ENCODE results near the gene CLCN6. TPM values are rescaled to one million over a fixed set of nuclear protein-coding genes. Genes with fewer than 3 reads are reported as not detected.

The CLCN6 gene
- total RNA-seq, 1 experiment from 2014 or later = 48.1 TPM

DNA sequence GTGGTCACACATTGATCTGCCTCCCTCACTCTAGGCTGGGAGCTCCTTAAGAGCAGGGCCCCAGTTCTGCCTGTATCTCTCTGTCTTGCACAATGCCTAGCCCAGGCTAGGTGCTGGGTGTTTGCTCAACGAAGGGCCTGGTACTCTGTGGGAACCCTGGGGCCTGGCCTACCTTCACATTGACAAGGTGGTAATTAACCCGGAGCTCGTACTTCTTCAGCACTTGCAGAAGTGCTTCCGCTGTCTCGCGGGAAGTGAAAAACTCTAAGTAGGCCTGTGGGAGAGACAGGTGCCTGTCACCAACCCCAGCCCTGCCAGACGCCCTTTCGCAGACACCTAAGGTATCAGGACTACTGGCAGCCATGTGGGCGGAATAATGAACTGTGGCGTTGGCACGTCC is 13.9 kb upstream of the CLCN6 start:
- peaks cover 25% of the 10 kb centered on the region for H3K36me3 ChIP-seq (ENCODE audit: insufficient read depth, low read length, poor library complexity, severe bottlenecking)
- TF ChIP-seq, protein P1, sequence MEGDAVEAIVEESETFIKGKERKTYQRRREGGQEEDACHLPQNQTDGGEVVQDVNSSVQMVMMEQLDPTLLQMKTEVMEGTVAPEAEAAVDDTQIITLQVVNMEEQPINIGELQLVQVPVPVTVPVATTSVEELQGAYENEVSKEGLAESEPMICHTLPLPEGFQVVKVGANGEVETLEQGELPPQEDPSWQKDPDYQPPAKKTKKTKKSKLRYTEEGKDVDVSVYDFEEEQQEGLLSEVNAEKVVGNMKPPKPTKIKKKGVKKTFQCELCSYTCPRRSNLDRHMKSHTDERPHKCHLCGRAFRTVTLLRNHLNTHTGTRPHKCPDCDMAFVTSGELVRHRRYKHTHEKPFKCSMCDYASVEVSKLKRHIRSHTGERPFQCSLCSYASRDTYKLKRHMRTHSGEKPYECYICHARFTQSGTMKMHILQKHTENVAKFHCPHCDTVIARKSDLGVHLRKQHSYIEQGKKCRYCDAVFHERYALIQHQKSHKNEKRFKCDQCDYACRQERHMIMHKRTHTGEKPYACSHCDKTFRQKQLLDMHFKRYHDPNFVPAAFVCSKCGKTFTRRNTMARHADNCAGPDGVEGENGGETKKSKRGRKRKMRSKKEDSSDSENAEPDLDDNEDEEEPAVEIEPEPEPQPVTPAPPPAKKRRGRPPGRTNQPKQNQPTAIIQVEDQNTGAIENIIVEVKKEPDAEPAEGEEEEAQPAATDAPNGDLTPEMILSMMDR (conservative IDR thresholded peaks at IDR 0.05; ENCODE audit: low read depth, low read length) = no peak
- no peak for TF ChIP-seq EZH2 (IDR thresholded peaks at IDR 0.05; ENCODE audit: borderline replicate concordance, low read depth, low read length, poor library complexity, severe bottlenecking)
- H3K4me3 ChIP-seq (ENCODE audit: low read depth, low read length, poor library complexity, severe bottlenecking) = no peak overlapping the region
- CTCF ChIA-PET = no interaction called here
- H3K27ac ChIP-seq (ENCODE audit: low read depth, low read length, poor library complexity, severe bottlenecking) = no peak overlapping the region
- no peak for DNase-seq (ENCODE audit: low spot score)
- no TSS peak for BruUV-seq (replicated peaks)
- H3K9me3 ChIP-seq (ENCODE audit: low read depth, low read length, poor library complexity, severe bottlenecking) = no peaks in the 10 kb centered on the region
- H3K27me3 ChIP-seq (replicated peaks; ENCODE audit: insufficient read depth, low read depth, low read length, poor library complexity) = no peaks in the 10 kb centered on the region
- no peaks in the 10 kb centered on the region for H3K4me1 ChIP-seq (ENCODE audit: insufficient read depth, low read length, poor library complexity, severe bottlenecking)
- POLR2A ChIA-PET (ENCODE audit: low non-redundant PET) = no interaction called here
- intact Hi-C loops (cut with micrococcal nuclease; ENCODE audit: unreplicated experiment) = no loop called here

DNA sequence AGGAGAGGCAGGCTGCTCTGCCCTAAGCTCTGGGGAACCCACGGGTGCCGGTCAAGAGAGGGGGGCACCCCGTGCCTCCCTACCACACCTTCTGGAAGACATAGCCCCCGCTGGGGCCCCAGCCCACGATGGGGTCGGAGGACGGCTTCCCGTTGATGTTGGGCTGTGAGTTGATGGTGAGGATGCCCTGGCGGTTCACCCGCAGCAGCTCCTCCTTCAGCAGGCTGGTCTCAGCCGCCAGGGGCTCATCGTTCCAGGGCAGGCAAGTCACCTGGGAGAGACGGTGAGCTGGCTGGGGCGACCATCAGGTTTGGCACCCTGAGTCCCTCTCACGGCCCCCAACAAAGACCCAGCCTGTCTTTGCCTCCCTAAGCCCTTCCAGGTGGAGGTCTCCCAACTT is 12.2 kb upstream of the CLCN6 start:
- Histone ChIP-seq H3K4me1 (ENCODE audit: insufficient read depth, low read length, poor library complexity, severe bottlenecking) (no peaks in the 10 kb centered on the region), H3K4me3 (ENCODE audit: low read depth, low read length, poor library complexity, severe bottlenecking) (no peak overlapping the region), H3K9me3 (ENCODE audit: low read depth, low read length, poor library complexity, severe bottlenecking) (no peaks in the 10 kb centered on the region), H3K27me3 (replicated peaks; ENCODE audit: insufficient read depth, low read depth, low read length, poor library complexity) (no peaks in the 10 kb centered on the region), H3K36me3 (ENCODE audit: insufficient read depth, low read length, poor library complexity, severe bottlenecking) (peaks cover 25% of the 10 kb centered on the region), H3K27ac (ENCODE audit: low read depth, low read length, poor library complexity, severe bottlenecking) (no peak overlapping the region)
- ChIA-PET POLR2A (ENCODE audit: low non-redundant PET) (no interaction called here), CTCF (no interaction called here)
- TF ChIP-seq, protein P1 (conservative IDR thresholded peaks at IDR 0.05; ENCODE audit: low read depth, low read length) = no peak
- DNase-seq (ENCODE audit: low spot score) = no peak
- BruUV-seq (replicated peaks) = no TSS peak
- intact Hi-C loops (cut with micrococcal nuclease; ENCODE audit: unreplicated experiment) = no loop called here

DNA sequence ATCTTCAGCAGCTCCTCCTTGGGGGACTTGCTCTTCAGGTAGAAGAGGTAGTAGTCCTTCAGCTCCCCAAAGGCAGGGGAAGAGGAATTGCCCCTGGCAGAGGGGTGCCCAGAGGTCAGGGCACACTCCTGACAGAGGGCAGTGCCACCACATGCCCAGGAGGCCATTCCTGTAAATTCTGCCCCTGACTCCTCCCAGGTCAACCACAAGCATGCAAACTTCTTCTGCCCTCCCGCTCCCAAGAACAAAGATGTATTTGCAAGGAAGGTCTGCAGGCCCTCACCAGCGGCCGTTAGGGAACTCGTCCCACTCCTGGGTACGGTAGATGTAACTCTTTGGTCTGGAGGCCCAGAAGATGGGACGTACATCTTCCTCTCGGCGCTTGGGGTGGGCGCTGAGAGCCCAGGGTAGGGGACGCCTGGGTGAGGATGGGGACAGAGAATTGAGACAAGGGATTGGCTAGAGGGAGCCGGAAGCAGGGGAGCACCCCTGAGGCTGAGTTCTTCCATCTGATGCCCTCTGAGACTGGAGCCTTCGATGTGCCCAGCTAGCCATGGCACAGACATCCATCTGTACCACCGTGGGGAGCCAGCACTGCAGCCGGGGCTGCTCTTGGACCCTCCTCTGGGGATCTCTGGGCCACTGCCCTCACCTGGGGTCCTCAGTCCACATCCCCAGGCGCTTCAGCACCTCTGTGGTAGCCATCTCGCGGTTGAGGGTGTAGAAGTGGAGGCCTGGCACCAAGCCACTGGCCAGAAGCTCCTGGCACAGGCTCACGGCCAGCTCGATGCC is 11.3 kb upstream of the CLCN6 start:
- peaks cover 28% of the 10 kb centered on the region for H3K36me3 ChIP-seq (ENCODE audit: insufficient read depth, low read length, poor library complexity, severe bottlenecking)
- no peaks in the 10 kb centered on the region for H3K9me3 ChIP-seq (ENCODE audit: low read depth, low read length, poor library complexity, severe bottlenecking)
- H3K27ac ChIP-seq (ENCODE audit: low read depth, low read length, poor library complexity, severe bottlenecking) = no peak overlapping the region
- intact Hi-C loops (cut with micrococcal nuclease; ENCODE audit: unreplicated experiment) = no loop called here
- BruUV-seq (replicated peaks) = no TSS peak
- no peaks in the 10 kb centered on the region for H3K4me1 ChIP-seq (ENCODE audit: insufficient read depth, low read length, poor library complexity, severe bottlenecking)
- no peaks in the 10 kb centered on the region for H3K27me3 ChIP-seq (replicated peaks; ENCODE audit: insufficient read depth, low read depth, low read length, poor library complexity)
- no peak for DNase-seq (ENCODE audit: low spot score)
- no peak overlapping the region for H3K4me3 ChIP-seq (ENCODE audit: low read depth, low read length, poor library complexity, severe bottlenecking)
- ChIA-PET CTCF (no interaction called here), POLR2A (ENCODE audit: low non-redundant PET) (no interaction called here)
- TF ChIP-seq, protein P1 (conservative IDR thresholded peaks at IDR 0.05; ENCODE audit: low read depth, low read length) = no peak
- no peak for TF ChIP-seq EZH2 (IDR thresholded peaks at IDR 0.05; ENCODE audit: borderline replicate concordance, low read depth, low read length, poor library complexity, severe bottlenecking)

Measured in A673 (cell line).